ENCODE data around the gene OR6Y1. TPM values are rescaled to one million over a fixed set of nuclear protein-coding genes. Genes with fewer than 3 reads are reported as not detected.

Gene OR6Y1
- total and polyA plus RNA-seq, 2 of the 8 experiments (the other 6 are each of a cell fraction or from before 2014, with no cell fraction given), result 0.07 TPM; not detected in 1

GRCh38 chr1:158547533-158547932, 6.7 kb downstream of the OR6Y1 start:
- POLR2A ChIA-PET (ENCODE audit: partially characterized antibody), result no interaction called here

More at GRCh38 chr1:158547533-158547932, 6.7 kb downstream of the OR6Y1 start:
- Histone ChIP-seq H3K4me2 (ENCODE audit: insufficient read depth in 1 of 2, low read depth in 2 of 2, low read length in 2 of 2) (no peak overlapping the region), H4K20me1 (replicated peaks in 1 of 2; ENCODE audit: control insufficient read depth in 1 of 2, insufficient read depth in 2 of 2, low read length in 2 of 2) (no peaks in the 10 kb centered on the region), H2AK5ac (ENCODE audit: low read depth, low read length) (no peak overlapping the region), H3K56ac (replicated peaks; ENCODE audit: insufficient read length, low read depth, low read length) (no peak overlapping the region), H3K36me3 (ENCODE audit: control insufficient read depth in 2 of 4, insufficient read depth in 4 of 4, low read length in 3 of 4) (no peaks in the 10 kb centered on the region), H3K4me1 (replicated peaks in 1 of 4; ENCODE audit: control insufficient read depth in 3 of 4, insufficient read depth in 4 of 4, low read length in 3 of 4) (no peaks in the 10 kb centered on the region), H2BK15ac (ENCODE audit: low read length) (no peak overlapping the region), H2BK12ac (ENCODE audit: low read depth, low read length) (no peak overlapping the region), H4K5ac (ENCODE audit: insufficient read length, low read depth, low read length) (no peak overlapping the region), H4K8ac (ENCODE audit: extremely low read depth, insufficient read depth, low read length) (no peak overlapping the region), H3K27me3 (replicated peaks in 1 of 4; ENCODE audit: control insufficient read depth in 3 of 4, extremely low read depth in 1 of 4, insufficient read depth in 3 of 4, low read length in 3 of 4) (no peaks in the 10 kb centered on the region), H3K4ac (replicated peaks; ENCODE audit: insufficient read length, low read depth, low read length) (no peak overlapping the region), H3K9me3 (ENCODE audit: insufficient read depth in 2 of 2, low read depth in 1 of 2, low read length in 1 of 2) (no peaks in the 10 kb centered on the region), H2BK5ac (ENCODE audit: low read depth, low read length) (no peak overlapping the region), H3K23me2 (ENCODE audit: low read depth, low read length) (no peaks in the 10 kb centered on the region), H2BK120ac (replicated peaks; ENCODE audit: low read depth, low read length) (no peak overlapping the region), H3K79me2 (ENCODE audit: control insufficient read depth in 1 of 2, insufficient read depth in 2 of 2, low read length in 2 of 2) (no peaks in the 10 kb centered on the region), H3K18ac (ENCODE audit: extremely low read depth, low read length) (no peak overlapping the region), H3K23ac (ENCODE audit: insufficient read length) (no peak overlapping the region), H3K4me3 (ENCODE audit: extremely low read depth in 1 of 4, insufficient read depth in 2 of 4, low read depth in 3 of 4, low read length in 4 of 4) (no peak overlapping the region), H3K9ac (replicated peaks in 1 of 4; ENCODE audit: extremely low read depth in 1 of 4, low read depth in 3 of 4, low read length in 3 of 4) (no peak overlapping the region), H2AFZ (ENCODE audit: low read length) (no peak overlapping the region), H3K14ac (ENCODE audit: insufficient read length) (no peak overlapping the region), H2BK20ac (ENCODE audit: low read length) (no peak overlapping the region), H4K91ac (replicated peaks; ENCODE audit: insufficient read length, low read length) (no peak overlapping the region), H3K79me1 (ENCODE audit: low read depth, low read length) (no peaks in the 10 kb centered on the region), H3K27ac (ENCODE audit: low read depth, low read length) (no peak overlapping the region)
- CTCF ChIA-PET (ENCODE audit: partially characterized antibody), result no interaction called here
- WGBS, 2 experiments (ENCODE audit: extremely low coverage in 1 of 2, insufficient coverage in 1 of 2, insufficient read length in 1 of 2, insufficient replicate concordance in 2 of 2, low coverage in 1 of 2, low lambda C conversion rate in 2 of 2, missing lambda C conversion rate in 1 of 2), result 100% methylated on average over 2 of the region's 2 CpGs; no CpG with 5 or more reads in 1 of the 2 experiments
- DNase-seq (ENCODE audit: low read depth in 1 of 2, low spot score in 2 of 2) (no peak), FAIRE-seq (no peak)
- TF ChIP-seq RAD21 (IDR thresholded peaks at IDR 0.05 in 1 of 2, conservative IDR thresholded peaks at IDR 0.05 in 1 of 2; ENCODE audit: low read depth in 2 of 2, low read length in 2 of 2), result no peak
- TF ChIP-seq SP2 (IDR thresholded peaks at IDR 0.05; ENCODE audit: low read length), result no peak
- TF ChIP-seq, protein P1, sequence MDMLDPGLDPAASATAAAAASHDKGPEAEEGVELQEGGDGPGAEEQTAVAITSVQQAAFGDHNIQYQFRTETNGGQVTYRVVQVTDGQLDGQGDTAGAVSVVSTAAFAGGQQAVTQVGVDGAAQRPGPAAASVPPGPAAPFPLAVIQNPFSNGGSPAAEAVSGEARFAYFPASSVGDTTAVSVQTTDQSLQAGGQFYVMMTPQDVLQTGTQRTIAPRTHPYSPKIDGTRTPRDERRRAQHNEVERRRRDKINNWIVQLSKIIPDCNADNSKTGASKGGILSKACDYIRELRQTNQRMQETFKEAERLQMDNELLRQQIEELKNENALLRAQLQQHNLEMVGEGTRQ (IDR thresholded peaks at IDR 0.05; ENCODE audit: low read length), result no peak
- TF ChIP-seq TAF1 (IDR thresholded peaks at IDR 0.05; ENCODE audit: low read depth, low read length), result no peak
- TF ChIP-seq SIRT6 (IDR thresholded peaks at IDR 0.05; ENCODE audit: low read length), result no peak
- no peak for TF ChIP-seq MAFK (IDR thresholded peaks at IDR 0.05; ENCODE audit: low read depth, low read length)
- TF ChIP-seq NRF1 (IDR thresholded peaks at IDR 0.05; ENCODE audit: low read depth, low read length), result no peak
- TF ChIP-seq EP300 (IDR thresholded peaks at IDR 0.05; ENCODE audit: borderline replicate concordance in 1 of 2, low read depth in 2 of 2, low read length in 2 of 2), result no peak
- no peak for TF ChIP-seq SP4 (IDR thresholded peaks at IDR 0.05; ENCODE audit: low read length)
- no peak for TF ChIP-seq NANOG (IDR thresholded peaks at IDR 0.05; ENCODE audit: insufficient read depth, low read depth, low read length, poor library complexity, severe bottlenecking)
